Neuronal stem cell (in vitro differentiated cells): ENCODE data around the gene INCENP.

Experiments used
- DNase-seq: peaks from one replicate; pipeline ENCODE4 v3.0.0-alpha.2; 2013; ENCODE audit warnings: low spot score
- H2AFZ ChIP-seq: one replicate; pipeline ENCODE4 v1.6.1; 2013; ENCODE audit warnings: mild to moderate bottlenecking, low read length, inconsistent platforms
- H2AK5ac ChIP-seq: 2 replicates; pipeline ENCODE4 v1.6.1; 2013; ENCODE audit warnings: low read depth, mild to moderate bottlenecking, inconsistent platforms, low read length, moderate library complexity, mixed read lengths
- H2BK120ac ChIP-seq: 2 replicates; pipeline ENCODE4 v1.6.1; 2013; ENCODE audit warnings: low read depth, mild to moderate bottlenecking, inconsistent platforms, low read length, moderate library complexity, mixed read lengths
- H2BK12ac ChIP-seq: one replicate; pipeline ENCODE4 v1.6.1; 2013; ENCODE audit warnings: low read length, inconsistent platforms
- H2BK15ac ChIP-seq: 2 replicates; pipeline ENCODE4 v1.6.1; 2013; ENCODE audit warnings: mild to moderate bottlenecking, low read length, inconsistent platforms, mixed read lengths
- H2BK5ac ChIP-seq: one replicate; pipeline ENCODE4 v1.6.1; 2013; ENCODE audit warnings: inconsistent platforms, mild to moderate bottlenecking, low read length, moderate library complexity
- H3K14ac ChIP-seq: one replicate; pipeline ENCODE4 v1.6.1; 2013; ENCODE audit warnings: low read length, inconsistent platforms
- H3K18ac ChIP-seq: 2 replicates; pipeline ENCODE4 v1.6.1; 2013; ENCODE audit warnings: low read length, inconsistent platforms
- H3K23ac ChIP-seq: 2 replicates; pipeline ENCODE4 v1.6.1; 2013; ENCODE audit warnings: low read depth, mild to moderate bottlenecking, mixed read lengths, low read length, inconsistent platforms; ENCODE audit not compliant: poor library complexity
- H3K27ac ChIP-seq: replicated peaks from 3 replicates; pipeline ENCODE4 v1.5.1; 2013; ENCODE audit warnings: low read length, inconsistent platforms
- H3K27me3 ChIP-seq, 3 experiments: 2 replicates each; pipeline ENCODE4 v1.6.1; 2013; ENCODE audit warnings: low read length in 3 of 3, mild to moderate bottlenecking in 2 of 3, inconsistent platforms in 1 of 3, low read depth in 1 of 3, mixed read lengths in 1 of 3, moderate library complexity in 1 of 3; ENCODE audit not compliant: control insufficient read depth in 3 of 3, insufficient read depth in 3 of 3
- H3K36me3 ChIP-seq, 2 donors: replicated peaks in 1 of 2; 2 replicates each; pipeline ENCODE4 v1.6.1; 2013; ENCODE audit warnings: low read length in 2 of 2; ENCODE audit not compliant: control insufficient read depth in 2 of 2, insufficient read depth in 2 of 2
- H3K4ac ChIP-seq: 2 replicates; pipeline ENCODE4 v1.6.1; 2013; ENCODE audit warnings: inconsistent platforms, mild to moderate bottlenecking, low read length, moderate library complexity
- H3K4me1 ChIP-seq, 2 donors: 1 replicate in 1 of 2; 2 replicates in 1 of 2; pipeline ENCODE4 v1.6.1; 2013; ENCODE audit warnings: low read length in 2 of 2, low read depth in 1 of 2; ENCODE audit not compliant: control insufficient read depth in 2 of 2, insufficient read depth in 1 of 2
- H3K4me2 ChIP-seq: one replicate; pipeline ENCODE4 v1.6.1; 2013; ENCODE audit warnings: mild to moderate bottlenecking, low read length, inconsistent platforms; ENCODE audit not compliant: insufficient read depth, poor library complexity, severe bottlenecking
- H3K4me3 ChIP-seq, 2 donors: 2 replicates each; pipeline ENCODE4 v1.5.1; 2013; ENCODE audit warnings: low read length in 2 of 2, mild to moderate bottlenecking in 2 of 2, inconsistent platforms in 1 of 2, moderate library complexity in 1 of 2
- H3K79me1 ChIP-seq: one replicate; pipeline ENCODE4 v1.6.1; 2013; ENCODE audit warnings: low read depth, mild to moderate bottlenecking, inconsistent platforms, low read length, moderate library complexity
- H3K9ac ChIP-seq: one replicate; pipeline ENCODE4 v1.6.1; 2013; ENCODE audit warnings: mild to moderate bottlenecking, low read depth, low read length, inconsistent platforms; ENCODE audit not compliant: poor library complexity
- H3K9me3 ChIP-seq, 2 donors: replicated peaks in 1 of 2; 2 replicates each; pipeline versions ENCODE3 to v1.6.1; 2013; ENCODE audit warnings: low read length in 2 of 2, mild to moderate bottlenecking in 2 of 2, inconsistent platforms in 1 of 2, low read depth in 1 of 2, mixed read lengths in 1 of 2, moderate library complexity in 1 of 2; ENCODE audit not compliant: control insufficient read depth in 2 of 2, insufficient read depth in 1 of 2
- H4K8ac ChIP-seq: one replicate; pipeline ENCODE4 v1.6.1; 2013; ENCODE audit warnings: low read depth, mild to moderate bottlenecking, inconsistent platforms, low read length, moderate library complexity
- H4K91ac ChIP-seq: one replicate; pipeline ENCODE4 v1.6.1; 2013; ENCODE audit warnings: low read length, low read depth, mild to moderate bottlenecking, inconsistent platforms; ENCODE audit not compliant: poor library complexity
- WGBS, 2 donors: extraction: QIAGEN DNeasy Blood & Tissue Kit; methylation state at CpG; one replicate each; pipeline ENCODE4 v1.1.7; 2013; ENCODE audit warnings: missing lambda C conversion rate in 2 of 2, mixed read lengths in 1 of 2; ENCODE audit not compliant: insufficient read length in 2 of 2, insufficient replicate concordance in 1 of 2; ENCODE audit errors: extremely low coverage in 2 of 2; 5-methylcytosine and 5-hydroxymethylcytosine counted together

The INCENP gene

GRCh38 chr11:62103141-62103540 is 20.7 kb upstream of the INCENP start:
- H3K9me3 ChIP-seq: peaks cover 0 to 5% of the 10 kb centered on the region in 2 donors
- no peaks in the 10 kb centered on the region for H3K27me3 ChIP-seq
- H3K4me2 ChIP-seq: no peak overlapping the region
- H3K79me1 ChIP-seq: no peaks in the 10 kb centered on the region
- no peak overlapping the region for H3K4me3 ChIP-seq
- H2BK120ac ChIP-seq: no peak overlapping the region
- H3K14ac ChIP-seq: no peak overlapping the region
- H3K9ac ChIP-seq: no peak overlapping the region
- no peak overlapping the region for H3K18ac ChIP-seq
- no peak overlapping the region for H4K91ac ChIP-seq
- H2BK12ac ChIP-seq: no peak overlapping the region
- no peaks in the 10 kb centered on the region for H3K36me3 ChIP-seq
- no peak overlapping the region for H2AFZ ChIP-seq
- H2BK15ac ChIP-seq: no peak overlapping the region
- no peak overlapping the region for H2BK5ac ChIP-seq
- H3K4me1 ChIP-seq: peaks cover 1 to 17% of the 10 kb centered on the region in 2 donors
- no peak overlapping the region for H2AK5ac ChIP-seq
- H3K4ac ChIP-seq: no peak overlapping the region
- no peak overlapping the region for H3K27ac ChIP-seq
- DNase-seq: no peak
- H4K8ac ChIP-seq: no peak overlapping the region
- H3K23ac ChIP-seq: no peak overlapping the region

GRCh38 chr11:62103986-62104385 is 19.8 kb upstream of the INCENP start:
- H3K36me3 ChIP-seq: no peaks in the 10 kb centered on the region
- WGBS, 2 donors: no CpG with 5 or more reads among the region's 3 CpGs
- H3K4ac ChIP-seq: no peak overlapping the region
- H2BK120ac ChIP-seq: no peak overlapping the region
- no peak overlapping the region for H3K18ac ChIP-seq
- H2BK5ac ChIP-seq: no peak overlapping the region
- no peaks in the 10 kb centered on the region for H3K27me3 ChIP-seq
- no peak overlapping the region for H4K91ac ChIP-seq
- H3K9ac ChIP-seq: no peak overlapping the region
- no peak overlapping the region for H3K27ac ChIP-seq
- no peak overlapping the region for H2BK15ac ChIP-seq
- no peak overlapping the region for H2AK5ac ChIP-seq
- no peak overlapping the region for H3K4me3 ChIP-seq
- peaks cover 0 to 5% of the 10 kb centered on the region in 2 donors for H3K9me3 ChIP-seq
- no peak overlapping the region for H4K8ac ChIP-seq
- no peak overlapping the region for H2BK12ac ChIP-seq
- no peak for DNase-seq
- H3K79me1 ChIP-seq: no peaks in the 10 kb centered on the region
- H3K4me2 ChIP-seq: no peak overlapping the region
- no peak overlapping the region for H2AFZ ChIP-seq
- H3K23ac ChIP-seq: no peak overlapping the region
- H3K4me1 ChIP-seq: peaks cover 5 to 23% of the 10 kb centered on the region in 2 donors
- no peak overlapping the region for H3K14ac ChIP-seq

GRCh38 chr11:62104816-62105653 is 18.8 kb upstream of the INCENP start:
- no peaks in the 10 kb centered on the region for H3K36me3 ChIP-seq
- H3K9me3 ChIP-seq: peaks cover 0 to 5% of the 10 kb centered on the region in 2 donors
- no peak overlapping the region for H3K27ac ChIP-seq
- H4K91ac ChIP-seq: no peak overlapping the region
- H2BK120ac ChIP-seq: no peak overlapping the region
- H3K4ac ChIP-seq: no peak overlapping the region
- H2AK5ac ChIP-seq: no peak overlapping the region
- no peak overlapping the region for H3K4me2 ChIP-seq
- H2BK15ac ChIP-seq: no peak overlapping the region
- no peak for DNase-seq
- peaks cover 10 to 32% of the 10 kb centered on the region in 2 donors for H3K4me1 ChIP-seq
- H3K79me1 ChIP-seq: no peaks in the 10 kb centered on the region
- no peak overlapping the region for H3K9ac ChIP-seq
- H3K4me3 ChIP-seq: no peak overlapping the region
- H2BK12ac ChIP-seq: no peak overlapping the region
- no peak overlapping the region for H4K8ac ChIP-seq
- H2BK5ac ChIP-seq: no peak overlapping the region
- no CpG with 5 or more reads among the region's 11 CpGs for WGBS, 2 donors
- H3K23ac ChIP-seq: no peak overlapping the region
- H2AFZ ChIP-seq: peak overlapping the region; percentile 68
- H3K14ac ChIP-seq: no peak overlapping the region
- no peaks in the 10 kb centered on the region for H3K27me3 ChIP-seq
- no peak overlapping the region for H3K18ac ChIP-seq

GRCh38 chr11:62105667-62106191 is 18.1 kb upstream of the INCENP start:
- Histone ChIP-seq H3K18ac (no peak overlapping the region), H2BK5ac (no peak overlapping the region), H3K9ac (no peak overlapping the region), H4K8ac (no peak overlapping the region), H3K27ac (no peak overlapping the region), H3K4me3 (no peak overlapping the region), H3K4me2 (no peak overlapping the region), H3K4me1 (peaks cover 10 to 32% of the 10 kb centered on the region in 2 donors), H2BK15ac (no peak overlapping the region), H3K36me3 (no peaks in the 10 kb centered on the region), H4K91ac (no peak overlapping the region), H2AFZ (peak overlapping the region; percentile 68), H3K23ac (no peak overlapping the region), H2BK12ac (no peak overlapping the region), H2AK5ac (no peak overlapping the region), H3K14ac (no peak overlapping the region), H3K79me1 (no peaks in the 10 kb centered on the region), H2BK120ac (no peak overlapping the region), H3K4ac (no peak overlapping the region), H3K9me3 (peaks cover 0 to 5% of the 10 kb centered on the region in 2 donors), H3K27me3 (no peaks in the 10 kb centered on the region)
- WGBS, 2 donors: no CpG with 5 or more reads among the region's 5 CpGs
- no peak for DNase-seq
